Ascending aorta (tissue), 2 donors: Measurements from ENCODE around the gene ANO6. TPM values are rescaled to one million over a fixed set of nuclear protein-coding genes. Genes with fewer than 3 reads are reported as not detected.
"Not testable (repeated sequence)": the region's sequence is repeated elsewhere in the genome, so short reads cannot be mapped to it uniquely, and the experiment has no call there.

Experiments used
- DNase-seq, 2 donors: peaks; one replicate each; pipeline ENCODE4 v3.0.0-alpha.2; 2019; ENCODE audit warnings: low spot score in 2 of 2
- H3K27ac ChIP-seq, 2 donors: fragments of 200-600 bp; sonication (generic); one replicate each; pipeline ENCODE4 v1.5.1; 2016 to 2017; ENCODE audit warnings: mild to moderate bottlenecking in 1 of 2
- H3K27me3 ChIP-seq: fragments of 200-600 bp; sonication (generic); one replicate; pipeline ENCODE4 v1.5.1; 2017
- H3K36me3 ChIP-seq, 2 donors: fragments of 200-600 bp; sonication (generic); one replicate each; pipeline ENCODE4 v1.5.1; 2016
- H3K4me1 ChIP-seq, 2 donors: fragments of 200-600 bp; sonication (generic); one replicate each; pipeline ENCODE4 v1.5.1; 2016 to 2017; ENCODE audit warnings: mild to moderate bottlenecking in 1 of 2
- H3K4me3 ChIP-seq, 2 donors: fragments of 200-600 bp; sonication (generic); one replicate each; pipeline ENCODE4 v1.5.1; 2016 to 2017; ENCODE audit warnings: mild to moderate bottlenecking in 1 of 2
- H3K9me3 ChIP-seq, 2 donors: fragments of 200-600 bp; sonication (generic); one replicate each; pipeline ENCODE4 v1.5.1; 2016
- CTCF ChIP-seq, 3 experiments: fragments of 200-600 bp in 2 of 3; fragments of 450-650 bp in 1 of 3; sonication (generic) in 2 of 3; IDR thresholded peaks; one replicate each; pipeline ENCODE4 v1.5.1; 2016 to 2019; ENCODE audit warnings: antibody characterized with exemption in 3 of 3, mild to moderate bottlenecking in 1 of 3, moderate library complexity in 1 of 3
- intact Hi-C: fragments of 100-400 bp; cut with DNase I; formaldehyde crosslinking; loops from one replicate; pipeline ENCODE4 v1.15.1; 2023
- total RNA-seq: library from RNA; depleted of rRNA; stranded (reverse); fragments of >200 nt; gene quantifications from one replicate; pipeline ENCODE4 v1.1.0, GENCODE V29; 2016

Gene ANO6
- total RNA-seq, 1 donor from 2014 or later, result 49.6 TPM

GRCh38 chr12:45260104-45260815, 44.4 kb downstream of the ANO6 start:
- Histone ChIP-seq H3K4me1 (peaks cover 3 to 45% of the 10 kb centered on the region in 2 donors), H3K36me3 (no peaks in the 10 kb centered on the region), H3K27me3 (no peaks in the 10 kb centered on the region), H3K27ac (no peak overlapping the region), H3K4me3 (no peak overlapping the region), H3K9me3 (no peaks in the 10 kb centered on the region)
- no peak for TF ChIP-seq CTCF (IDR thresholded peaks at IDR 0.05)
- intact Hi-C loops, result no loop called here
- no peak for DNase-seq

- peaks cover 3 to 45% of the 10 kb centered on the region in 2 donors for H3K4me1 ChIP-seq
- no peak for TF ChIP-seq CTCF (IDR thresholded peaks at IDR 0.05)
- intact Hi-C loops, result no loop called here
- no peak overlapping the region for H3K4me3 ChIP-seq
- H3K27me3 ChIP-seq, result no peaks in the 10 kb centered on the region
- no peaks in the 10 kb centered on the region for H3K9me3 ChIP-seq
- DNase-seq, result no peak
- no peak overlapping the region for H3K27ac ChIP-seq
- no peaks in the 10 kb centered on the region for H3K36me3 ChIP-seq
These were observed 45.0 kb downstream of the ANO6 start for GRCh38 chr12:45260854-45261253.

GRCh38 chr12:45262185-45262584, 46.3 kb downstream of the ANO6 start:
- DNase-seq, H3K27me3 ChIP-seq, H3K36me3 ChIP-seq, H3K9me3 ChIP-seq, H3K27ac ChIP-seq, intact Hi-C loops, H3K4me3 ChIP-seq: not testable (repeated sequence)
- H3K4me1 ChIP-seq, result peaks cover 1 to 37% of the 10 kb centered on the region in 2 donors

GRCh38 chr12:45263587-45263986, 47.7 kb downstream of the ANO6 start:
- Histone ChIP-seq H3K9me3 (no peaks in the 10 kb centered on the region), H3K27me3 (no peaks in the 10 kb centered on the region), H3K27ac (peak overlapping the region; percentile 16 to 63), H3K4me1 (peaks cover 0 to 38% of the 10 kb centered on the region in 2 donors), H3K36me3 (no peaks in the 10 kb centered on the region), H3K4me3 (no peak overlapping the region)
- no peak for DNase-seq
- intact Hi-C loops, result no loop called here
- no peak for TF ChIP-seq CTCF (IDR thresholded peaks at IDR 0.05)

- TF ChIP-seq CTCF (IDR thresholded peaks at IDR 0.05), result peak; percentile 25 to 56 (median 32)
- Histone ChIP-seq H3K4me3 (peak overlapping the region; percentile 22 to 39), H3K27ac (peak overlapping the region; percentile 75 to 87), H3K9me3 (no peaks in the 10 kb centered on the region), H3K36me3 (no peaks in the 10 kb centered on the region), H3K4me1 (peaks cover 8 to 56% of the 10 kb centered on the region in 2 donors), H3K27me3 (no peaks in the 10 kb centered on the region)
- DNase-seq, result peak; percentile 53 to 96
- intact Hi-C loops, result loop anchor here (1.0 to 5.0 kb wide), 5 partner anchors 35 to 118 kb away; partner anchors contain the start of gene ANO6
These were observed 52.9 kb downstream of the ANO6 start for GRCh38 chr12:45268672-45269411.

- H3K27me3 ChIP-seq, result no peaks in the 10 kb centered on the region
- no peaks in the 10 kb centered on the region for H3K36me3 ChIP-seq
- TF ChIP-seq CTCF (IDR thresholded peaks at IDR 0.05), result no peak
- no peak for DNase-seq
- intact Hi-C loops, result loop anchor here (2.0 to 5.0 kb wide), 4 partner anchors 35 to 118 kb away; partner anchors contain the start of gene ANO6
- no peaks in the 10 kb centered on the region for H3K9me3 ChIP-seq
- peaks cover 8 to 54% of the 10 kb centered on the region in 2 donors for H3K4me1 ChIP-seq
- H3K4me3 ChIP-seq, result peak overlapping the region in 1 of 2 donors; percentile 39
- H3K27ac ChIP-seq, result peak overlapping the region; percentile 75 to 87
These were observed 53.5 kb downstream of the ANO6 start for GRCh38 chr12:45269412-45269751.
